ENCODE measurements around the gene IL17RD.

The IL17RD gene

GRCh38 chr3:57158813-57159738 is 6.1 kb downstream of the IL17RD start:
- DNase-seq: peak; percentile 11

- DNase-seq: no peak
Observed at GRCh38 chr3:57158325-57158724, 6.8 kb downstream of the IL17RD start.

GRCh38 chr3:57157545-57157944 is 7.6 kb downstream of the IL17RD start:
- no peak for DNase-seq

- no peak for DNase-seq
Observed at GRCh38 chr3:57155310-57155643, 9.9 kb downstream of the IL17RD start.

- no peak for DNase-seq
Observed at GRCh38 chr3:57154470-57155309, 10.5 kb downstream of the IL17RD start.

- no peak for DNase-seq
Observed at GRCh38 chr3:57152151-57153143, 12.7 kb downstream of the IL17RD start.

- DNase-seq: no peak
Observed at GRCh38 chr3:57151749-57152148, 13.4 kb downstream of the IL17RD start.

- peak; percentile 72 for DNase-seq
Observed at GRCh38 chr3:57151021-57151449, 14.1 kb downstream of the IL17RD start.

- DNase-seq: peak; percentile 23
Observed at GRCh38 chr3:57150113-57150581, 15.0 kb downstream of the IL17RD start.

GRCh38 chr3:57147071-57147470 is 18.1 kb downstream of the IL17RD start:
- DNase-seq: no peak

GRCh38 chr3:57145852-57146251 is 19.3 kb downstream of the IL17RD start:
- DNase-seq: no peak

GRCh38 chr3:57144952-57145351 is 20.2 kb downstream of the IL17RD start:
- DNase-seq: no peak

GRCh38 chr3:57143886-57144459 is 21.2 kb downstream of the IL17RD start:
- DNase-seq: no peak

GRCh38 chr3:57142411-57142723 is 22.8 kb downstream of the IL17RD start:
- DNase-seq: no peak

- no peak for DNase-seq
Observed at GRCh38 chr3:57141719-57142410, 23.3 kb downstream of the IL17RD start.

- no peak for DNase-seq
Observed at GRCh38 chr3:57140894-57141293, 24.3 kb downstream of the IL17RD start.

GRCh38 chr3:57135964-57136719 is 29.0 kb downstream of the IL17RD start:
- no peak for DNase-seq

- no peak for DNase-seq
Observed at GRCh38 chr3:57133157-57133556, 32.0 kb downstream of the IL17RD start.

GRCh38 chr3:57132674-57133073 is 32.5 kb downstream of the IL17RD start:
- no peak for DNase-seq

- no peak for DNase-seq
Observed at GRCh38 chr3:57131210-57131588, 34.0 kb downstream of the IL17RD start.
